Measurements from ENCODE around the gene CCL4. TPM values are rescaled to one million over a fixed set of nuclear protein-coding genes. Genes with fewer than 3 reads are reported as not detected.

The CCL4 gene
- total RNA-seq, 1 donor from 2014 or later, result 115 TPM

DNA sequence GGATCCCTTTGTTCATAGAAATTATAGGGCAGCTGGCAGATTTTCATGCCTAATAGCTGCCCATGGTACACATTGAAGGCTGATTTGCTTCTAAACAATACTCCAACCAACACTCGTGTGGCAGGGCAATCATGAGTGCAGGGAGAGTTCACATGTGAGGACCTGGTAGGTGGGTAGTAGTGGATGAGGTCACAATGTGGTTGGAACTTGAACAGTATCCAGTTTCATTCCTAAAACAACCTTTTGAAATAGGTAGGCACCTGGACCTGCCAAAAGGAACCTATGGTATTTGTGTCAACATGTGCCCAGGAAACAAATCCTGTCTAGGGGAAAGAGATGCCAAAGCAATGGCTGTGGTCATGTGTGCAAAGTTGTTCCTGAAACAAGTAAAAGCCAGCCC lies 32.8 kb downstream of the CCL4 start:
- intact Hi-C loops (cut with micrococcal nuclease), result no loop called here

DNA sequence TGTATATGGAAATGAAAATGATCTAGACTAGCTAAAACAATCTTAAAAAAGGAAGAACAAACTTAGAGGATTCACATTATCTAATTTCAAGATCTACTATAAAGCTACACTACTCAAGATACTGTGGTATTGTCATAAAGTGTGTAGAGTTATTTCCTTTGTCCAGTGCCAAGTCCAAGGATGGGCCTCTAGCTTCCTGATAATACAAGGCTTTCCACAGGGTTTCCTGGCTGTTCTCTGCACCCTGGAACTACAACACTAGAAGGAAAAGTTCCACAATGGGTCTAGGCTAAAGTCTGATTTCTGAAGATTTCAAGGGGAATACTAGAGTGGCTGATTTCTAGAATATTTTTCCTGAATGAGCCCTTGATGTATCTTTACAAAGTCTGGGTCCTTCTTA lies 38.6 kb downstream of the CCL4 start:
- intact Hi-C loops (cut with micrococcal nuclease), result no loop called here

DNA sequence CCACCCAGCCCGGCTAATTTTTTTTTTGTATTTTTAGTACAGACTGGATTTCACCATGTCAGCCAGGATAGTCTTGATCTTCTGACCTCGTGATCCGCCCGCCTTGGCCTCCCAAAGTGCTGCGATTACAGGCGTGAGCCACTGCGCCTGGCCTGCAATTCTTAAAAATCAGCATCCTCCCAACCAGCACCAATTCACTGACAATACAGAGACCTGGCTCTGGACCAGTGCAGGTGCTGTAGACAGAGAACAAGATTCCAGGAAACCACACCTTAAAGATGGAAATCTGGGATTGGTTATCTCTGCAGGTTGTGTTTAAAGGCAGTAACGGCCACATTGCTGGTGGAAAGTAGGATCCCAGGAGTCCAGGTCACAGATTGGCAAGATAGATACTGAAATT lies 39.2 kb downstream of the CCL4 start:
- intact Hi-C loops (cut with micrococcal nuclease), result no loop called here

DNA sequence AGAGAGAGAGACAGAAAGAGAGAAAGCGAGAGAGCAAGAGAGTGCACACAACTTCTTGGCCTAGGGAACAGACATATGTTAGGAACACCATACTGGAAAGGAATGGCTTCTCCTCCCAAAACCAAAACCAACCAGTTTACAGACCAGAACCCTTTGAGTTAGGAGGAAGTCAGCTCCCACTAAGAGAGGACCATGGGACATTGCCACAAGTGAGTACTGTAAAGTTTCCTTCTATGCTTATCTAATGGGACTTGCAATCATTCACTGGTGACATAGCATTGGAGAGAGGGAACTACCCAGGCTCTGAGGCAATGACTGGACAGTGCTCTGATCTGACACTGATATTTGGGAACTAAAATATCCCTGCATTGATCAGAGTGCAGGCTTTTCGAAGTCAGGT lies 40.4 kb downstream of the CCL4 start:
- intact Hi-C loops (cut with micrococcal nuclease), result no loop called here

DNA sequence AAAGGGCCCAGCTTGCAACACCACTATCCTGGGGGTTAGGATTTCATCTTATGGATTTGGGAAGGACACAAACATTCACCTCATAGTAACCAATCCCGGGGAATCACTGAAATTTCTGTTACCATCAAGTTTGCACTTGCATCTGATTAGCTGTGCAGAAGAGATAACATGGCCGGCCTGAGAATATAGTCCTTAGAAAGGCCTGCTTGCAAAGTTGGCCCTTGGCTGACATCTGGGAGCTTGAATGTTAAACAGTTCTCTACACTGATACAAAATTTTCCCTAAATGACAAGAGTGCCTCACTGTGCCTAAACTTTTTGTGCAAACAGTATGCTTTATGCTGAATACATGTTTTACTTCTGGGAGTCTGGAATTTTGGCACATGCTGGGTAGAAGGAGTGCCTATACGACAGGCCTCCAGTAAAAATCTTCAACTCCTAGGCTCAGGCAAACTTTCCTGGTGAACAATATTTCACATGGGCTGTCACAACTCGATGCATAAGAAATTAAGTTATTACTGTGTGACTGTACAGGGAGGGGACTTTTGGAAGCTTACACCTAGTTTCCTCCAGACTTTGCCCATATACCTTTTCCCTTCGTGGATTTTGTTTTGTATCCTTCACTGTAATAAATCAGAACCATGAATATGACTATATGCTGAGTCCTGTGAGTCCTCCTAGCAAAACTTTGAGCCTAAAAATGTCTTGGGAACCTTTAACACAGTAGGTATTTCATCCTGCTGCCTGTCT lies 41.5 kb downstream of the CCL4 start:
- intact Hi-C loops (cut with micrococcal nuclease), result loop anchor here (5.0 kb wide), 1 partner anchor 73 kb away; no protein-coding TSS in a partner anchor

DNA sequence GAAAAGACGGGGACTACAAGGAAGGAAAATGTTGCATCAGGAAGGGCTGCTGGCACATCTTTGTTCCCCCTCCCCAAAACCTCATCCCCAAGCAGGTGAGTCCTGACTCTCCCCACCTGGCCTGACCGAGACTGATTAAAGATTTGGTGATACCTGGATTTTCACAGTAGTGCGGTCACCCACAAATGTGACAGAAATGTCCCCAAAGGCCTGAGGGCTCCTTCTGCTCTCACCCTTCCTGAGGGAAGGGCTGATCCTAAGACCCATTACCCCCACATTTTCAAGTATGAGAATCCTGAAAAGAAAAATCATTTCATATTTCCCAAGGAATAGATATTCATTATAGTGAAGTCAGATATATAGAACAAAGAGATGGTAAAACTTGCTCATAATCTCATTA lies 44.0 kb downstream of the CCL4 start:
- intact Hi-C loops (cut with micrococcal nuclease), result loop anchor here (5.0 kb wide), 1 partner anchor 75 kb away; no protein-coding TSS in a partner anchor

DNA sequence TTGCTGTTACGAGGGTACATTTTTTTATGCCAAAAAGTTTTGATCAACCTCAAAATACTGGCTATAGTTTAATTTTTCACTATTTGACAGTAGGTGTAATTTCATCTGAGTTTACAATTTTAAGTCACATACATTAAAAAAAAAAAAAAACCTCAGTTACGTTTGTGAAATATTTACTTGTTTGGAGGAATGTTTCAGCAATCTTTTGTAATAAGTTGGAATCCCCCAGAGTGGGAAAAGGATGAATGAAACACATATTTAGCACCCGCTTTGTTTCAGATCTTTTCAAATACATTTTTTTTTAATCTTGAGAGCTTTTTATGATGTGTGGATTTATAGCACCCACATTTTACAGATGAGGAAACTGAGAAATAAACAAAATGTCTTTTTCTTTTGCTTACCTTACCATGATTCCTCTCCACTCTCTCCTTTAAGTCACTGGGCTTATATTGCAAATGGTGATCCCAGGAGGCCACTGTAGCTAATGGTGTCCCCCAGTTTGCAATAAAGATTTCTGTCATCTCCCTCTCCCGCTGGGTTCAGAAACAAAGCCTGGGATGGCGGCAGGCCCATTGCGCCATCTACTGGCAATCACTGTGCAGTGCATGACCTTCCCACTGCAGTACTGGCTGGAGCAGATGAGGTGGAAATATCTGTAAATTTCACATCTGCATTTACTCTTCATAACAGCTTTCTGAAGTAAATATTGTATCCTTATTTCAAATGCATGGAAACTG lies 45.1 kb downstream of the CCL4 start:
- intact Hi-C loops (cut with micrococcal nuclease), result loop anchor here (1.0 to 5.0 kb wide), 5 partner anchors 76 to 382 kb away; no protein-coding TSS in a partner anchor

DNA sequence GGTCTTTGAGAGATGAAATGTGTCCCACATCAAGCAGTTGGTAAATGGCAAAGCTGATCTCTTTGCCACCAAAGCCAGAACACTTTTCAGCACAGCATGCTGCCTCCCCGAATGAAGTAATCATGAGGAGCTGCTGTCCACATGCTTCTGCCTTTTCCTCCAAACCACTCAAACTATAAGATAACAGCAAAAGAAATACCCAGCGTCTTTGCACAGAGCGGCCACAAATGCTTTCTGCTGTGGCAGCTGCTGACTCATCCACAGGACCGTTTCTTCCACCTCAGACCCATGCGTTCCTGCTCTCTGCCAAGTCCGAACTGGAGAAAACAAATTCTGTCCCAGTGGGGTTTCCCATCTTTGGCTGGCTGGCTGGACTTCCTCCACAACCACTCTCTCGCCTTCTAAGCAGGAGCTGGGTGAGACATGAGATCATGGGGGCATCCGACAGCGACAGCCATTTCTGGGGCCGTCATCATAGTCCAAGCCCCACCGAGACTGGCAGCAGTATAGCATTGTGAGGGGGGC lies 45.7 kb downstream of the CCL4 start:
- intact Hi-C loops (cut with micrococcal nuclease), result loop anchor here (1.0 to 5.0 kb wide), 5 partner anchors 77 to 383 kb away; no protein-coding TSS in a partner anchor

DNA sequence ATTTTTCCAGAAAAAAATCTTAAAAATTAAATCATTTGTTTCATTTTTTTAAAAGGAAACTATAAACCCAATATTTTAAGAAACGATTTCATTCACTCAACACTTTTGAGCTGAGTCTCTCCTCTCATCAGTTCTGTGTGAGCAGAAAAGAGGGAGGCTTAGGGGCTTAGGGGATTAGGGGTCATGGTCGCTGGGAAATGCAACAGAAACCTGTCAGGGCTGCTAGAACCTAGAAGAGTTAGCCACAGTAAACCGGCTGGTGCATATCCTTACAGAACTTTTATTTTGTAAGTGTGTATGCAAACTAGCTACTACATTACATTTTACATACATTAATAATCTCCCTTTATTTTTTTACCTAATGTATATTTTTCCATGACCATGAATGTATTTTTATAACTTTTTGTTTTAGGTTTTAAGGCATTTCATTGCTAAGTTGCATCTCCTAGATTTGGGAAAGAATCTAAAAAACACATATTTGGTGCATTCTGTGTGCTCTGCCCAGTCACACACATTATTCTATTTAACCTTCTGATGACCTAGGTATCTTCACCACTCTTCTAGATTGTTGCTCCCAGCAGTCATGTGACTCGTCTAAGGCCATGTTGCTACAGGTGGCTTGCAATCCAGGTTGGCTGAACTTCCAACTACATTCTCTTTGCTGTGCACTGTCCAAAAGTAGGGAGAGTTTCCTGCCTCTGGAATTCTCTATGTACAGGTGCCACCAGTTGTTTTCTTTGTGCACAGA lies 48.4 kb downstream of the CCL4 start:
- intact Hi-C loops (cut with micrococcal nuclease), result loop anchor here (10.0 kb wide), 1 partner anchor 333 kb away; the partner anchor contains the start of gene ZNHIT3

DNA sequence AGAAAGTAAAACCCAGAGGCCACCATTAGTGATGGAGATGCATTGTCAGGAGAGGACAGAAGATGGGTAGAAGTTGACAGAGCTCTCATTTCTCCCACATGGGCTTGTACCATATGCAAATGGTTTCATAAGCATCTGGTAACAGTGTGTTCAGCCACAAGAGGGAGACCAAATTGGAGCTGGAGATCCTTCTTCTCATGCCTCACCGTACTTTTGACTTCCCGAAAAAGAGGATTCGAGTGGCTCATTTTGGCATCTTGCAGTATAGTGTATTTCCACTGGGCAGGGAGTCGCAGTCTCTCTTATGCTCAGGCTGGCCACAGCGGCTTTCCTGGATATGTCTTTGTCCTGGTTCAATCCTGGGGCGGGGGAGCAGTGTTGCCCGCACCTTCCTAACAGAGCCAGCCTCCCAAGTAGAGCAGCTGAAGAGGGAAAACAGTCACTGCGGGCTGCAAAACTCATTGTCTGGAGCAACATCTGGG lies 49.1 kb downstream of the CCL4 start:
- intact Hi-C loops (cut with micrococcal nuclease), result loop anchor here (10.0 kb wide), 1 partner anchor 332 kb away; the partner anchor contains the start of gene ZNHIT3

DNA sequence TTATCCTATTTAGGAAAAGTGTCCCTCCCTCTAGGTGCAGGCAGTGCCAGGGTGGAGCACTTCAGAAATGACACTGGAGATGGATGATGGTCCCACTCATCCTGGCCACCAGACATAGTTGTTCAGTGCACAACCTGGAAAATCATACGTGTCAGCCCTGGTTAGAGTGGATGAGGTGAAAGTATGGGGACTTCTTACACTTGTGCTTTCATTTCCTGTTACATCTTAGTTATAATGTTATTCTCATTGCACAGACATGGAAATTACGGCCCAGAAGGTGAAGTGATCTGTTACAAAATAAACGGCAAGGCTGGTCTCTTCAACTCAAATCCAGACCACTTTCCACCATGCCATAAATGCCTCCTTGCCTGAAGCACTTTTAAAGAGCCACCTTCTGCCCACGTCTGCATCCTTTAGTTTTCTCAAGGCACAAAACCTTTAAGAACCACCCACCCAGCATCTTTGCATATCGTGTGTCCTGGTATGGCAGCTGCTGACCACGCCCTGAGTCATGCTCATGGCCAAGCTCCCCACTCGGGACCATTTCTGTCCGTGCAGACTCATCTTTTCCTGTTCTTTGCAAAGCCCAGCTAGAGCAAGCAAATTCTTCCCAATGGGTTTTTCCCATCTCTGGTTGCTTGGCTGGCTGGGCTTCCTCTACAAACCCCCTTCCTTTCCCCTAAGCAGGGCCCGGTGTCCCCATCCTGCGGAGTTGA lies 50.4 kb downstream of the CCL4 start:
- intact Hi-C loops (cut with micrococcal nuclease), result loop anchor here (10.0 kb wide), 1 partner anchor 331 kb away; the partner anchor contains the start of gene ZNHIT3

Other genes starting within 250 kb of the CCL4 start
- 0.56 and 0.85 TPM in 2 replicates for gene HEATR9, start 234.9 kb upstream of the CCL4 start, total RNA-seq
- 112 and 114 TPM in 2 replicates for gene CCL5, start 223.5 kb upstream of the CCL4 start, total RNA-seq
- 6.1 and 6.3 TPM in 2 replicates for gene RDM1, start 173.1 kb upstream of the CCL4 start, total RNA-seq
- gene LYZL6, start 160.1 kb upstream of the CCL4 start, total RNA-seq, result not detected in 2 replicates
- not detected in 2 replicates for gene CCL16, start 122.3 kb upstream of the CCL4 start, total RNA-seq
- not detected in 2 replicates for gene CCL14, start 117.1 kb upstream of the CCL4 start, total RNA-seq
- gene CCL15, start 102.3 kb upstream of the CCL4 start, total RNA-seq, result not detected in 2 replicates
- gene CCL23, start 85.9 kb upstream of the CCL4 start, total RNA-seq, result not detected in 2 replicates
- not detected in 2 replicates for gene CCL18, start 39.6 kb upstream of the CCL4 start, total RNA-seq
- gene CCL3, start 13.7 kb upstream of the CCL4 start, total RNA-seq, result 114 and 123 TPM in 2 replicates
- gene TBC1D3B, start 72.8 kb downstream of the CCL4 start, total RNA-seq, result 12.9 and 14.1 TPM in 2 replicates
- gene CCL3L1, start 92.9 kb downstream of the CCL4 start, total RNA-seq, result 3.8 and 6.9 TPM in 2 replicates
- gene CCL4L2, start 107.2 kb downstream of the CCL4 start, total RNA-seq, result 10.2 and 10.8 TPM in 2 replicates
- 0.69 and 2.6 TPM in 2 replicates for gene TBC1D3I, start 160.7 kb downstream of the CCL4 start, total RNA-seq
- not detected in 2 replicates for gene TBC1D3G, start 220.1 kb downstream of the CCL4 start, total RNA-seq